Measurements from ENCODE around the gene ARSB.
A peak's percentile ranks its signal among the peaks of the same experiment; 100 is the strongest.
"Not testable (repeated sequence)": the region's sequence is repeated elsewhere in the genome, so short reads cannot be mapped to it uniquely, and the experiment has no call there.

Gene ARSB

DNA sequence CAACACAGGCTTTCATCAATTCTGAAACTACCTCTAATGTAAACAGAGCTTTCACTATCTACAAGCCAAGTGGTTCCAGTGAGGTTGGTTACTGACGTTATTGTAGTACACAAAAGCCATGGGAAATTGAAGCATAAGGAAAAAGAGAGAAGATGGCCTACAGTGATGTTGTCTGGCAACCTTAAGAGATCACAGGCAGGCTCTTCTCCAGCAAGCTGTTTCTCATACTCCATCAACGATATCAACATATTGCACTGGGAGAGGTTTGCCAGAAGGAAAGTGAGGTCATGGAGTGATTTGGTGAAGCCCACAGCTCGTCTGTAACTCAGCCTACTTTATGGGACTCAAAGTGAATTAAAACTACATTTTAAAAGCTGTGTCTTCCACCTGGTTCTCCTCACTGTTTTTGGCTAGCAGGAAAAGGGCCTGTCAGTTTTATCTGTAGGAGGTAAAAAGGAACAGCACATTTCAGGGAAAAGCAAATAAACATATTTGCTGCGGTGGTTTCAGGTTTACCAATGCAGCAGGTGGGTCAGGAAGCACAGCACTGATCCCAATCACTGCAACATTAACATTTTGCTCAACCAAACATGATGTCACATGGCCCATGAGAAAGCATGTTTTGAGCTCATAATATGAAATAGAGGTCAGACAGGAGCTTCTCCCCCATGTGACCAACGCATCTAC, 72.9 kb downstream of the ARSB start:
- H3K4me3 ChIP-seq (ENCODE audit: control insufficient read depth, low read depth, low read length), result no peak overlapping the region
- TF ChIP-seq, protein P1, sequence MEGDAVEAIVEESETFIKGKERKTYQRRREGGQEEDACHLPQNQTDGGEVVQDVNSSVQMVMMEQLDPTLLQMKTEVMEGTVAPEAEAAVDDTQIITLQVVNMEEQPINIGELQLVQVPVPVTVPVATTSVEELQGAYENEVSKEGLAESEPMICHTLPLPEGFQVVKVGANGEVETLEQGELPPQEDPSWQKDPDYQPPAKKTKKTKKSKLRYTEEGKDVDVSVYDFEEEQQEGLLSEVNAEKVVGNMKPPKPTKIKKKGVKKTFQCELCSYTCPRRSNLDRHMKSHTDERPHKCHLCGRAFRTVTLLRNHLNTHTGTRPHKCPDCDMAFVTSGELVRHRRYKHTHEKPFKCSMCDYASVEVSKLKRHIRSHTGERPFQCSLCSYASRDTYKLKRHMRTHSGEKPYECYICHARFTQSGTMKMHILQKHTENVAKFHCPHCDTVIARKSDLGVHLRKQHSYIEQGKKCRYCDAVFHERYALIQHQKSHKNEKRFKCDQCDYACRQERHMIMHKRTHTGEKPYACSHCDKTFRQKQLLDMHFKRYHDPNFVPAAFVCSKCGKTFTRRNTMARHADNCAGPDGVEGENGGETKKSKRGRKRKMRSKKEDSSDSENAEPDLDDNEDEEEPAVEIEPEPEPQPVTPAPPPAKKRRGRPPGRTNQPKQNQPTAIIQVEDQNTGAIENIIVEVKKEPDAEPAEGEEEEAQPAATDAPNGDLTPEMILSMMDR (IDR thresholded peaks at IDR 0.05; ENCODE audit: control insufficient read depth, insufficient read depth, low read depth, low read length, missing control alignments), result no peak
- no peak for DNase-seq (ENCODE audit: low read depth)

DNA sequence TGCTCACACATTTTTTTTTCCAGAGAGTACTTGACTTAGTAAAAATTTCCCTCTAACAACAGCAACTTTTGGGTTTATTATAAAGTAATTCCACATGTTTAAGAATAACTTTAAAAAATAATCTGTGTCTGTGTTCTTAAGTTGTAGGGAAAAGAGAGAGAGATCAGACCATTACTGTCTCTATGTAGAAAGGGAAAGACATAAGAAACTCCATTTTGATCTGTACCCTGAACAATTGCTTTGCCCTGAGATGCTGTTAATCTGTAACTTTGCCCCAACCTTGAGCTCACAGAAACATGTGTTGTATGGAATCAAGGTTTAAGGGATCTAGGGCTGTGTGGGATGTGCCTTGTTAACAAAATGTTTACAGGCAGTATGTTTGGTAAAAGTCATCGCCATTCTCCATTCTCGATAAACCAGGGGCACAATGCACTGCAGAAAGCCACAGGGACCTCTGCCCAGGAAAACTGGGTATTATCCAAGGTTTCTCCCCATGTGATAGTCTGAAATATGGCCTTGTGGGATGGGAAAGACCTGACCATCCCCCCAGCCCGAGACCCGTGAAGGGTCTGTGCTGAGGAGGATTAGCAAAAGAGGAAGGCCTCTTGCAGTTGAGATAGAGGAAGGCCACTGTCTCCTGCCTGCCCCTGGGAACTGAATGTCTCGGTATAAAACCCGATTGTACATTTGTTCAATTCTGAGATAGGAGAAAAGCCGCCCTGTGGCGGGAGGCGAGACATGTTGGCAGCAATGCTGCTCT, 75.7 kb downstream of the ARSB start:
- DNase-seq (ENCODE audit: low read depth); H3K4me3 ChIP-seq (ENCODE audit: control insufficient read depth, low read depth, low read length): not testable (repeated sequence)

DNA sequence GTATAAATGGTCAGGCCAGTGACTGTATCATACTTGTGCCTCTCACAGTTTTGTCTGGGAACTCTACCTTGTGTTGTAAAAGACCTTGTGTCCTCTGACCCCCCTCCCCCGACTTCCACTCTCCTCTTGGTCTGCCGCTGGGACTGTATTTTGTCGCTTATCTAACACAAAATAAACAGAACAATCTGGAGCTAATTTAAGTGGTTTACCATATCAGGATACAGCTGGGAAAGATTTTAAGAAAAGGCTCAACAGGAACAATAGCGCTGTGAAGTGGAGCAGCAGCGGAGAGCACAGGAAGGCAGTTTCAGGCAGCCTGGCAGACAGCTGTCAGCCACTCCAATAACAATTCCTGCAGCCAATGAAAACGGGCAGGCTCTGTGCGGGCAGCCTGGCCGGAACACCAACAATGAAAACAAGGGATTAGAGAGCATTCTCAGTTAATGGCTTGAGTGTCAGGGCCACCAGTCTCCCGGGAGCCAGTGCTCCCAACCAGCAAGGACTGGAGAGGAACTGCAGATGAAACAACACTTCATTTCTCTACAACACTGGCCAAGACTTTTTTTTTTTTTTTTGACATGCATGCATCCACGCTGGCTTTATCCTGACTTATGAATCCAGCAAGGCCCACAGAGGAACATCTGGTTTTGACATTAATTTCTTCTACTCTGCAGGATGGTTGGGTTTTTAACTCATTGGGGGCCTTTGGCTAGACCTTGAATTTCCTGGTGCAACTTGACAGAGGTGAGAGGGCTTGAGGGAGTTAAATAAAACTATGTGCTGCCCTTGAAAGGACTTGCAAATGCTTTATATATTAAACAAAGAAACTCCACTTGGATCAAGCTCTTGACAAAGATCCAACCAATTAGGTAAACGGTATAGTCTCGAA, 76.7 kb downstream of the ARSB start:
- DNase-seq (ENCODE audit: low read depth), result peak; percentile 37
- TF ChIP-seq, protein P1 (IDR thresholded peaks at IDR 0.05; ENCODE audit: control insufficient read depth, insufficient read depth, low read depth, low read length, missing control alignments), result no peak
- peak overlapping the region; percentile 20 for H3K4me3 ChIP-seq (ENCODE audit: control insufficient read depth, low read depth, low read length)

DNA sequence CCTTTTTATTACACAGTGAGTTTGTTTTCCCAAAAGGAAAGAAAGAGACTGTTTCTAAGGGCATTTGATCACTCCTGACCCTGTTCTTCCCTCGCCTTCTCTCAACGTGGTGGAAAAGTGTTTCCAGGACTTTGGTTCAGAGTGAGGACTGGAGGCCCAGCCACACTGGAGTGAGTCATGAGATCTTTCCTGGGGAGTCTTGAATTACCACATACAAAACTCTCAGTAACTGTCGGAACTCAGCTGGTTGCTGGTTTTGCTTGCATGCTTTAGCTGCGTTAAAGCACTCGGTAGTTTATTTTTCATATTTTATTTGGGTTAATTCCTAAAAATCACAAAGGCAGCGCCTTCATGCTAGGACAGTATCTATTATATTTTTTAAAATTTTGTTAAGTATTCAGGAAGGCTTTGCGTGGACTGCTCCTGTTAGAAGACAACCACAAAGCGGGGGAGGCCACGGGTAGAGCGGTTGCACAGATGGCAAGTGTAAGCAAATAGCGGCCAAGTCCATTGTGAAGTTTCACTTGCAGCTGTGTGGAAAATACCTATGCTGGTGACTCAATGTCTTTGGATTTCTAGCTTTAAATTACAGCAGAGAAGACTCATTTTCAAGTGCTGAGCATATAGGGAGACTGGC, 77.7 kb downstream of the ARSB start:
- TF ChIP-seq, protein P1 (IDR thresholded peaks at IDR 0.05; ENCODE audit: control insufficient read depth, insufficient read depth, low read depth, low read length, missing control alignments), result no peak
- peak overlapping the region; percentile 20 for H3K4me3 ChIP-seq (ENCODE audit: control insufficient read depth, low read depth, low read length)
- peak; percentile 74 for DNase-seq (ENCODE audit: low read depth)

DNA sequence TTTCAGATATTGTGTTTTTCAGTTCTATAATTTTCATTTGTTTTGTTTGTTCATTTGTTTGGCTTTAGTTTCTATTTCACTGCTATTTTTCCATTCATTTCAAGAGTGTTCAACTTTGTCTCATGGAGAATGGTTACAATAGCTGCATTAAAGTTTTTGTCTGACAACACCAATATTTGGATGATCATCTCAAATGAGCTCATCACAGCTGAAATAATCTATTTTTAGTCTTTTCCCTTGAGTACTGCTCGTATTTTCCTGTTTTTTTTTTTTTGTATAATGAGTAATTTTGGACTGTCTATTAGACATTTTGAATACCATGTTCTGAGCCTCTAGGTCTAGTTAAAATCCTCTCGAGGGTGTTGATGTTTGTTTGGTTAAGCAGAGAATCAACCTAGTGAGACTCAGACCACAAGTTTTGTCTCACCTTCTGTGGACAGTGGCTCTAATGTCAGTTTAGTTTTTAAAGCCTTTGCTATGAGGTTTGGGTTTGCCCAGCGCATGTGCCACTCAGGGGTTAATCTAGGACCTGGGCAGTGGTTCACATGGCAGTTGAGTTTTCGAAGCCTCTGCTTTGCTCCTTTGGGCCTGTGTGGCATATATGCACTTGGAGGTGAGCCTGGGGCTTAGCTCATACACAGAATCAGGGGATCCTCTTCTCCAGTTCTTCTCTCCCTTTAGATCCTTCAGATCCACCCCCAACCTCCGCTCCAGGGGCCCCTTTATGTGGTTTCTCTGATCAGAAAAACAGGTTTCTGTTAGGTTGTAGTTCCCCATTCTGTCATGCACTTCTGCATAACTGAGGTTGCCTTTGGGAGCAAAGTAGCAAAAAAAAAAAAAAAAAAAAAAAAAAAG, 79.8 kb downstream of the ARSB start:
- no peak overlapping the region for H3K4me3 ChIP-seq (ENCODE audit: control insufficient read depth, low read depth, low read length)
- DNase-seq (ENCODE audit: low read depth), result no peak
- TF ChIP-seq, protein P1 (IDR thresholded peaks at IDR 0.05; ENCODE audit: control insufficient read depth, insufficient read depth, low read depth, low read length, missing control alignments), result no peak

DNA sequence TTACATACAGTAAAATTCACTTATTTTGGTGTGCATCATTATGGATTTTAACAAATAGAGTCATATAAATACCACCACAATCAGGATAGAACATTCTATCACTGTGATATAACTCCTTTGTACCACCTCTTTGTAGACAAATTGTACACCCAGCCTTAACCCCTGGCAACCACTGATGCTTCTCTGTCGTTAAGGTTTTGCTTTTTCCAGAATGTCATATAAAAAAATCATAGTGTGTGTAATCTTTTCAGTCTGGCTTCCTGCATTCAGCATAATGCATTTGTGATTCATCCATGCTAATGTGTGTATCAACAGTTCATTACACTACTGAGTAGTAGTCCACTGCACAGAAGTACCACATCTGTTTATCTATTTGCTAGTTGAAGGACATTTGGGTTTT, 81.2 kb downstream of the ARSB start:
- no peak for DNase-seq (ENCODE audit: low read depth)
- TF ChIP-seq, protein P1 (IDR thresholded peaks at IDR 0.05; ENCODE audit: control insufficient read depth, insufficient read depth, low read depth, low read length, missing control alignments), result no peak
- no peak overlapping the region for H3K4me3 ChIP-seq (ENCODE audit: control insufficient read depth, low read depth, low read length)

Data from AG09309 (cell line).